ENCODE data around the gene NCAM1.

Gene NCAM1

GRCh38 chr11:113267493-113267892 is 306.3 kb downstream of the NCAM1 start:
- Histone ChIP-seq H3K27ac (ENCODE audit: low read depth, low read length) (no peak overlapping the region), H3K27me3 (ENCODE audit: control insufficient read depth, insufficient read depth, low read length) (no peaks in the 10 kb centered on the region), H3K36me3 (ENCODE audit: control insufficient read depth, insufficient read depth, low read length) (no peaks in the 10 kb centered on the region), H3K4me1 (ENCODE audit: control insufficient read depth, insufficient read depth, low read length) (no peaks in the 10 kb centered on the region), H3K9ac (ENCODE audit: low read length) (no peak overlapping the region), H3K4me3 (ENCODE audit: low read length) (no peak overlapping the region)

GRCh38 chr11:113269096-113269495 is 307.9 kb downstream of the NCAM1 start:
- Histone ChIP-seq H3K27me3 (ENCODE audit: control insufficient read depth, insufficient read depth, low read length) (no peaks in the 10 kb centered on the region), H3K4me3 (ENCODE audit: low read length) (no peak overlapping the region), H3K4me1 (ENCODE audit: control insufficient read depth, insufficient read depth, low read length) (no peaks in the 10 kb centered on the region), H3K9ac (ENCODE audit: low read length) (no peak overlapping the region), H3K36me3 (ENCODE audit: control insufficient read depth, insufficient read depth, low read length) (no peaks in the 10 kb centered on the region), H3K27ac (ENCODE audit: low read depth, low read length) (no peak overlapping the region)

GRCh38 chr11:113269636-113270035 is 308.4 kb downstream of the NCAM1 start:
- Histone ChIP-seq H3K4me1 (ENCODE audit: control insufficient read depth, insufficient read depth, low read length) (no peaks in the 10 kb centered on the region), H3K4me3 (ENCODE audit: low read length) (no peak overlapping the region), H3K27ac (ENCODE audit: low read depth, low read length) (no peak overlapping the region), H3K36me3 (ENCODE audit: control insufficient read depth, insufficient read depth, low read length) (no peaks in the 10 kb centered on the region), H3K9ac (ENCODE audit: low read length) (no peak overlapping the region), H3K27me3 (ENCODE audit: control insufficient read depth, insufficient read depth, low read length) (no peaks in the 10 kb centered on the region)

- H3K36me3 ChIP-seq (ENCODE audit: control insufficient read depth, insufficient read depth, low read length): no peaks in the 10 kb centered on the region
- H3K4me3 ChIP-seq (ENCODE audit: low read length): no peak overlapping the region
- H3K27ac ChIP-seq (ENCODE audit: low read depth, low read length): no peak overlapping the region
- H3K4me1 ChIP-seq (ENCODE audit: control insufficient read depth, insufficient read depth, low read length): no peaks in the 10 kb centered on the region
- H3K9ac ChIP-seq (ENCODE audit: low read length): no peak overlapping the region
- no peaks in the 10 kb centered on the region for H3K27me3 ChIP-seq (ENCODE audit: control insufficient read depth, insufficient read depth, low read length)
These were observed 308.9 kb downstream of the NCAM1 start for GRCh38 chr11:113270080-113270479.

- no peak overlapping the region for H3K27ac ChIP-seq (ENCODE audit: low read depth, low read length)
- H3K36me3 ChIP-seq (ENCODE audit: control insufficient read depth, insufficient read depth, low read length): no peaks in the 10 kb centered on the region
- H3K4me3 ChIP-seq (ENCODE audit: low read length): no peak overlapping the region
- H3K27me3 ChIP-seq (ENCODE audit: control insufficient read depth, insufficient read depth, low read length): no peaks in the 10 kb centered on the region
- no peak overlapping the region for H3K9ac ChIP-seq (ENCODE audit: low read length)
- no peaks in the 10 kb centered on the region for H3K4me1 ChIP-seq (ENCODE audit: control insufficient read depth, insufficient read depth, low read length)
These were observed 310.5 kb downstream of the NCAM1 start for GRCh38 chr11:113271551-113272245.

- Histone ChIP-seq H3K36me3 (ENCODE audit: control insufficient read depth, insufficient read depth, low read length) (no peaks in the 10 kb centered on the region), H3K27ac (ENCODE audit: low read depth, low read length) (no peak overlapping the region), H3K9ac (ENCODE audit: low read length) (no peak overlapping the region), H3K4me1 (ENCODE audit: control insufficient read depth, insufficient read depth, low read length) (no peaks in the 10 kb centered on the region), H3K27me3 (ENCODE audit: control insufficient read depth, insufficient read depth, low read length) (no peaks in the 10 kb centered on the region), H3K4me3 (ENCODE audit: low read length) (no peak overlapping the region)
These were observed 311.1 kb downstream of the NCAM1 start for GRCh38 chr11:113272281-113272680.

- H3K27me3 ChIP-seq (ENCODE audit: control insufficient read depth, insufficient read depth, low read length): no peaks in the 10 kb centered on the region
- H3K4me1 ChIP-seq (ENCODE audit: control insufficient read depth, insufficient read depth, low read length): no peaks in the 10 kb centered on the region
- no peaks in the 10 kb centered on the region for H3K36me3 ChIP-seq (ENCODE audit: control insufficient read depth, insufficient read depth, low read length)
- H3K9ac ChIP-seq (ENCODE audit: low read length): no peak overlapping the region
- H3K27ac ChIP-seq (ENCODE audit: low read depth, low read length): no peak overlapping the region
- no peak overlapping the region for H3K4me3 ChIP-seq (ENCODE audit: low read length)
These were observed 311.9 kb downstream of the NCAM1 start for GRCh38 chr11:113272927-113273615.

GRCh38 chr11:113273720-113274119 is 312.5 kb downstream of the NCAM1 start:
- no peaks in the 10 kb centered on the region for H3K36me3 ChIP-seq (ENCODE audit: control insufficient read depth, insufficient read depth, low read length)
- no peak overlapping the region for H3K27ac ChIP-seq (ENCODE audit: low read depth, low read length)
- no peaks in the 10 kb centered on the region for H3K27me3 ChIP-seq (ENCODE audit: control insufficient read depth, insufficient read depth, low read length)
- H3K4me3 ChIP-seq (ENCODE audit: low read length): no peak overlapping the region
- no peaks in the 10 kb centered on the region for H3K4me1 ChIP-seq (ENCODE audit: control insufficient read depth, insufficient read depth, low read length)
- H3K9ac ChIP-seq (ENCODE audit: low read length): no peak overlapping the region

GRCh38 chr11:113274713-113275582 is 313.7 kb downstream of the NCAM1 start:
- H3K9ac ChIP-seq (ENCODE audit: low read length): no peak overlapping the region
- H3K4me3 ChIP-seq (ENCODE audit: low read length): no peak overlapping the region
- no peaks in the 10 kb centered on the region for H3K27me3 ChIP-seq (ENCODE audit: control insufficient read depth, insufficient read depth, low read length)
- H3K36me3 ChIP-seq (ENCODE audit: control insufficient read depth, insufficient read depth, low read length): no peaks in the 10 kb centered on the region
- H3K4me1 ChIP-seq (ENCODE audit: control insufficient read depth, insufficient read depth, low read length): no peaks in the 10 kb centered on the region
- no peak overlapping the region for H3K27ac ChIP-seq (ENCODE audit: low read depth, low read length)

GRCh38 chr11:113275602-113276001 is 314.4 kb downstream of the NCAM1 start:
- no peaks in the 10 kb centered on the region for H3K27me3 ChIP-seq (ENCODE audit: control insufficient read depth, insufficient read depth, low read length)
- no peaks in the 10 kb centered on the region for H3K36me3 ChIP-seq (ENCODE audit: control insufficient read depth, insufficient read depth, low read length)
- no peak overlapping the region for H3K4me3 ChIP-seq (ENCODE audit: low read length)
- no peak overlapping the region for H3K27ac ChIP-seq (ENCODE audit: low read depth, low read length)
- H3K4me1 ChIP-seq (ENCODE audit: control insufficient read depth, insufficient read depth, low read length): no peaks in the 10 kb centered on the region
- no peak overlapping the region for H3K9ac ChIP-seq (ENCODE audit: low read length)

GRCh38 chr11:113276466-113276865 is 315.2 kb downstream of the NCAM1 start:
- Histone ChIP-seq H3K4me1 (ENCODE audit: control insufficient read depth, insufficient read depth, low read length) (no peaks in the 10 kb centered on the region), H3K9ac (ENCODE audit: low read length) (no peak overlapping the region), H3K27ac (ENCODE audit: low read depth, low read length) (no peak overlapping the region), H3K4me3 (ENCODE audit: low read length) (no peak overlapping the region), H3K27me3 (ENCODE audit: control insufficient read depth, insufficient read depth, low read length) (no peaks in the 10 kb centered on the region), H3K36me3 (ENCODE audit: control insufficient read depth, insufficient read depth, low read length) (no peaks in the 10 kb centered on the region)

GRCh38 chr11:113277907-113278306 is 316.7 kb downstream of the NCAM1 start:
- no peak overlapping the region for H3K9ac ChIP-seq (ENCODE audit: low read length)
- H3K27me3 ChIP-seq (ENCODE audit: control insufficient read depth, insufficient read depth, low read length): no peaks in the 10 kb centered on the region
- H3K4me3 ChIP-seq (ENCODE audit: low read length): no peak overlapping the region
- no peaks in the 10 kb centered on the region for H3K4me1 ChIP-seq (ENCODE audit: control insufficient read depth, insufficient read depth, low read length)
- H3K27ac ChIP-seq (ENCODE audit: low read depth, low read length): no peak overlapping the region
- no peaks in the 10 kb centered on the region for H3K36me3 ChIP-seq (ENCODE audit: control insufficient read depth, insufficient read depth, low read length)
